Immature natural killer cell (primary cell): ENCODE data around the gene MMP15. TPM values are rescaled to one million over a fixed set of nuclear protein-coding genes. Genes with fewer than 3 reads are reported as not detected.
"Not testable (repeated sequence)": the region's sequence is repeated elsewhere in the genome, so short reads cannot be mapped to it uniquely, and the experiment has no call there.

Source experiments
- DNase-seq, 3 donors: peaks; one replicate each; pipeline ENCODE4 v3.0.0; 2022; ENCODE audit warnings: mixed read lengths in 1 of 3
- H3K27ac Mint-ChIP-seq, 6 donors: one replicate each; pipeline ENCODE4 v1.8.0; 2020; ENCODE audit warnings: mixed read lengths in 6 of 6, mild to moderate bottlenecking in 5 of 6, inconsistent platforms in 4 of 6, moderate library complexity in 3 of 6
- H3K27me3 Mint-ChIP-seq, 3 donors: one replicate each; pipeline ENCODE4 v1.8.0; 2020 to 2021; ENCODE audit warnings: low read depth in 3 of 3, mild to moderate bottlenecking in 3 of 3, mixed read lengths in 3 of 3, moderate library complexity in 3 of 3, inconsistent platforms in 1 of 3
- H3K36me3 Mint-ChIP-seq, 3 donors: one replicate each; pipeline ENCODE4 v1.8.0; 2020; ENCODE audit warnings: mixed read lengths in 3 of 3, inconsistent platforms in 2 of 3, mild to moderate bottlenecking in 2 of 3
- H3K4me1 Mint-ChIP-seq, 2 donors: one replicate each; pipeline ENCODE4 v1.8.0; 2020; ENCODE audit warnings: inconsistent platforms in 2 of 2, mild to moderate bottlenecking in 2 of 2, mixed read lengths in 2 of 2, moderate library complexity in 1 of 2
- H3K4me3 Mint-ChIP-seq, 5 donors: one replicate each; pipeline ENCODE4 v1.8.0; 2020; ENCODE audit warnings: mild to moderate bottlenecking in 5 of 5, mixed read lengths in 5 of 5, inconsistent platforms in 3 of 5, moderate library complexity in 3 of 5
- H3K9me3 Mint-ChIP-seq, 6 donors: one replicate each; pipeline ENCODE4 v1.8.0; 2020; ENCODE audit warnings: mild to moderate bottlenecking in 6 of 6, mixed read lengths in 6 of 6, inconsistent platforms in 4 of 6, moderate library complexity in 3 of 6
- polyA plus RNA-seq, 3 donors: library from polyadenylated mRNA; unstranded; fragments of 300-500 nt; fragmentation: Illumina TruSeq; gene quantifications; one replicate each; pipeline ENCODE4 v1.2.3, GENCODE V29; 2021

Gene MMP15
- polyA plus RNA-seq, 3 donors from 2014 or later = 0.04 TPM; not detected in 2

DNA sequence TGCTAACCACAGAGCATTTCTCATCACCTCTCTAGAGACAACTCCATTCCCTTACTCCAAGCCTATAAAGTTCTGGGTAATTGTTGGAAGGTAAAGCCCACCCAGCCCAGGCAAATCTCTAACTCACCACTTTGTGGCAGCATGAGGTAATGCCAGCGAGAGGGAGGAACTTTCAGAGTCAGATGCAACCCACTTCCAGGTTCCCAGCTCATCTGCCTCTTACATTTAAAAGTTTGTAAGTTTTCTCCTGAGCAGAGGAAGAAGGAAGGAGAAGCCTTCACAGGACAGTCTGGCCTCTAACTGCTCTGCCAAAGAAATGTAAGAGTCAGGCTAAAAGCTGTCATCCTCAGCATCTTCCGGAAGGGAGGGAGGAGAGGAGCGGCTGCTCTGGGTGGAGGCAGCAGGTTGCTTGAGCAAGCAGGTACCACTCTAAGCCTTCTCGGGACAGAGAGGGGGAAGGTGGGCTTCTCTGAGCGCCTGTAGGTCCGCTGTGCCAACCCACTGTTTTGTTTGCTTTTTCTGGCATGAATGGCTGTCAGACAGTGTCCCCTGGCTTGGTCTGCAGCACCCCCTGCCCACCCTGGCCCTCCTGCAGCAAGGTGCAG, 26.1 kb upstream of the MMP15 start:
- Mint-ChIP-seq H3K36me3 (peaks cover 7 to 21% (median 10%) of the 10 kb centered on the region in 3 donors), H3K4me3 (peak overlapping the region; percentile 81 to 94 (median 88)), H3K27ac (peak overlapping the region; percentile 87 to 93 (median 90)), H3K9me3 (no peaks in the 10 kb centered on the region), H3K4me1 (peaks cover 78% of the 10 kb centered on the region in 2 donors), H3K27me3 (peaks cover 1 to 19% (median 6%) of the 10 kb centered on the region in 3 donors)
- peak; percentile 20 to 46 (median 25) for DNase-seq

DNA sequence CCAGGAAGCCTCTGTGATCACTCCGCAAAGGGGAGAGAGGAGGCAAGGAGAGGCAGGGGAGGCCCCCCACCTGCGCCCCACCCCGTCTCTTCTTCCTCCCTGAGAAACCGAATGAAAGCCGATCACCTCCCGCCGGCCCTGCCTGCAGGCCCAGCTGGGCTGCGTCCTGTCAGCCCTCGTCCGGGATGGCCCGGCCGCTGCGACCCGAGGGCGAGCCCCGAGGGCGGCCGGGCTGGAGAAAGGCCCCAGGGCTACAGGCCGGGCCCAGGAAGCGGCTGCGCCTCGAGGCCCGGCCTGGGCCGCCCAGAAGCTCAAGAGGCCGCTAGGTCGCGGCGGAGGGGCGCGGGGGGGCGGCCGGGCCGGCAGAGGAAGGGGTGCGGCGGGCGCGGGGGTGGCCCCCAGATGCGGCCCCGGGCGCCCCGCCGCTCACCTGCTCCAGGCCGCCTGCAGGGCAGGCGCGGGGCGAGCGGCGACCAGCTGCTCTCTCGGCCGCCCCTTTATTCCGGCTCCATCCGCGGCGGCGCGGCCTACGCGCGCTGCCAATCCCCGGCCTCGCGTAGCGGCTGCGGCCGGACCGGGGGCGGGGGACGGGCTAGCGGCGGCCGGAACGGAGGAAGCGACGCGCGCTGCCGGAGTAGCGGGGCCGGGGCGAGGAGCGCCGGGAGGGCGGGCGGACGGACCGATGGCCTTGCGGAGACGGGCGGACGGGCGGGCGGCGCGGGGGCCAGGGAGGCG, 25.4 kb upstream of the MMP15 start, which contains the start of gene ZNF319:
ZNF319 (minus strand) TSS at position 702 of the 735 bp plus-strand sequence. CDS start 2,407 bp downstream, outside the sequence.
- peak within 1 kb of the TSS; percentile 88 to 94 (median 91) for H3K27ac Mint-ChIP-seq
- H3K36me3 Mint-ChIP-seq = peaks cover 7 to 21% (median 12%) of the 10 kb centered on the region in 3 donors
- peaks cover 1 to 19% (median 6%) of the 10 kb centered on the region in 3 donors for H3K27me3 Mint-ChIP-seq
- peak within 1 kb of the TSS; percentile 89 to 94 (median 93) for H3K4me3 Mint-ChIP-seq
- peaks cover 77 to 78% of the 10 kb centered on the region in 2 donors for H3K4me1 Mint-ChIP-seq
- no peaks in the 10 kb centered on the region for H3K9me3 Mint-ChIP-seq
- peak in 1 of 3 donors; percentile 24 for DNase-seq

GRCh38 chr16:58000706-58001676, 24.6 kb upstream of the MMP15 start, which contains the start of gene USB1:
Gene USB1 (plus strand): TSS chr16:58001407. CDS start chr16:58001484, 77 bp downstream.
- Mint-ChIP-seq H3K36me3 (peaks cover 7 to 21% (median 12%) of the 10 kb centered on the region in 3 donors), H3K9me3 (no peaks in the 10 kb centered on the region), H3K4me3 (peak within 1 kb of the TSS; percentile 89 to 94 (median 92)), H3K27me3 (peaks cover 1 to 19% (median 6%) of the 10 kb centered on the region in 3 donors), H3K27ac (peak within 1 kb of the TSS; percentile 88 to 94 (median 91)), H3K4me1 (peaks cover 70 to 77% of the 10 kb centered on the region in 2 donors)
- peak; percentile 90 to 92 (median 91) for DNase-seq

DNA sequence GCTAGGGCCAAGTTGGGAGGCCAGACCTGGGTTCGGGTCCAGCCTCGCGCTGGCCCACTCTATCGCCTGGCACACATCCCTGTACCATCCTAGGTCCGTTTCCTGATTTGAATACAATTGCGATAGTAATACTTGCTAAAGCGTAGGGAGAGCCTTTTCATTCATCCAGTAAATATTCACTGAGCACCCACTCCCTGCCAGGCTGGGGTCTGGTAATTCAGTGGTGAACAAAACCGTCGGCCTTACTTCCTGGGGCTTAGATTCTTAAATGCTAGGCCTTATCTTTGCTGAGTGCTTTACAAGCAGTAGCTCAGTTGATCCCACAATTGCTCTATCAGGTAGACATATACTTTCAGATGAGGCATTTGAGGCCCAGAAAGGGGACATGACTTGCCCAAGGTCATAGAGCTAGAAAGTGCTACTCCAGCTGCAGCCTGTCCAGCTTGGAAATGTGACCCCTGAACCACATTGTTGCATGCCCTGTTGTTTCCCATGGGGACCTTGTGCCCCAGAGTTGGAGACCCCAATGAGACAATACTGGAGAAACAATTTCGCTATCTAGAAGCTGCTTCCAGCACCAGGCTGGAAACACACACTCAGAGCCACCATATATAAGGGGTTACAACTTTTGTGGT, 23.7 kb upstream of the MMP15 start:
- H3K4me1 Mint-ChIP-seq = peaks cover 65 to 78% of the 10 kb centered on the region in 2 donors
- peak overlapping the region; percentile 89 to 94 (median 92) for H3K4me3 Mint-ChIP-seq
- peaks cover 11 to 25% (median 16%) of the 10 kb centered on the region in 3 donors for H3K36me3 Mint-ChIP-seq
- DNase-seq = no peak
- peaks cover 1 to 19% (median 6%) of the 10 kb centered on the region in 3 donors for H3K27me3 Mint-ChIP-seq
- no peaks in the 10 kb centered on the region for H3K9me3 Mint-ChIP-seq
- peak overlapping the region; percentile 66 to 94 (median 88) for H3K27ac Mint-ChIP-seq

DNA sequence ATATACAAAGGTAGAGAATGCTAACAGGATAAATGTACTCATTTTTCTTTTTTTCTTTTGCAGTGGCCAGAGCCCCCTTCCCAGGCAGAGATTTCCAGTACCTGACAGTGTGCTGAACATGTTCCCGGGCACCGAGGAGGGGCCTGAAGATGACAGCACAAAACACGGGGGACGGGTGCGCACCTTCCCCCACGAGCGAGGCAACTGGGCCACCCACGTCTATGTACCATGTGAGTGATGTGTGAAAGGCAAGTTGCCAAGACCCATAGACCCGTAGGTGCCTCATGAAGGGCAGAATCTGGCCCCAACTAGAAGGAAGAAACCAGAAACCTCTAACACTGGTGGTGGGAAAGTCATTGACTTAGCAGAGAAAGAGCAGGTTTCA, 23.1 kb upstream of the MMP15 start:
- Mint-ChIP-seq H3K4me1 (peaks cover 60 to 78% of the 10 kb centered on the region in 2 donors), H3K36me3 (peaks cover 14 to 23% (median 19%) of the 10 kb centered on the region in 3 donors), H3K4me3 (peak overlapping the region in 4 of 5 donors; percentile 18 to 89 (median 30)), H3K27ac (peak overlapping the region in 4 of 6 donors; percentile 60 to 92 (median 73)), H3K9me3 (no peaks in the 10 kb centered on the region), H3K27me3 (peaks cover 1 to 16% (median 6%) of the 10 kb centered on the region in 3 donors)
- no peak for DNase-seq

- Mint-ChIP-seq H3K9me3 (no peaks in the 10 kb centered on the region), H3K27ac (peak overlapping the region in 3 of 6 donors; percentile 17 to 40 (median 24)), H3K36me3 (peaks cover 14 to 22% (median 19%) of the 10 kb centered on the region in 3 donors), H3K4me3 (peak overlapping the region; percentile 10 to 89 (median 38)), H3K4me1 (peaks cover 55 to 75% of the 10 kb centered on the region in 2 donors), H3K27me3 (peaks cover 1 to 16% (median 6%) of the 10 kb centered on the region in 3 donors)
- DNase-seq = no peak
Observed at GRCh38 chr16:58002936-58003335, 22.6 kb upstream of the MMP15 start.

DNA sequence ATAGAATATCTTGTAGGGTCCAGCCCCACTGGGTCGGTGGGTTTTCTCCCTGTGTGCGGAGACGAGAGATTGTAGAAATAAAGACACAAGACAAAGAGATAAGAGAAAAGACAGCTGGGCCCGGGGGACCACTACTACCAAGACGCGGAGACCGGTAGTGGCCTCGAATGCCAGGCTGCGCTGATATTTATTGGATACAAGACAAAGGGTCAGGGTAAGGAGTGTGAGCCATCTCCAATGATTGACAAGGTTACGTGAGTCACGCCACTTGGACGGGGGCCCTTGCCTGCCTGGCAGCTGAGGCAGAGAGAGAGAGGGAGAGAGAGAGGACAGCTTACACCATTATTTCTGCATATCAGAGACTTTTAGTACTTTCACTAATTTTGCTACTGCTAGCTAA, 20.8 kb upstream of the MMP15 start:
- DNase-seq = not testable (repeated sequence)

DNA sequence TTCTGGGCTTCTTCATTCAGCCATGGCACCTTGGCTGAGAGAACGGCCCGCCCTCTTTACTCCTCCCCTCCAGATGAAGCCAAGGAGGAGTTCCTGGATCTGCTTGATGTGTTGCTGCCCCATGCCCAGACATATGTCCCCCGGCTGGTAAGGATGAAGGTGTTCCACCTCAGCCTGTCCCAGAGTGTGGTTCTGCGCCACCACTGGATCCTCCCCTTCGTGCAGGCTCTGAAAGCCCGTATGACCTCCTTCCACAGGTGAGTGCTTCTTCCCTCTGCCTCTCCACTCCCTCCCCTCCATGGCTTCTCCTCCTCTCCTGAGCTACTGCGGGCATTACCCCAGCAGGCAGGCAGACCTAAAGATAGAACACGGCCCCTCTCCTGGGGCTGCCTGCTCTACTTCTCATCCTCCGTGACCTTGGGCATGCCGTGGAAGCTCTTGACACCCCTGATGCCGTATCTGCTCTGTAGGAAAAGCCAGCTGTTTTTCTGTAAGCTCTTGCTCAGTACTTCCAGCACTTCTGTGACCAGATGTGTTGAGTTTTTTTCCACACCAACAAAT, 15.6 kb upstream of the MMP15 start:
- no peak for DNase-seq
- Mint-ChIP-seq H3K4me3 (no peak overlapping the region), H3K9me3 (no peaks in the 10 kb centered on the region), H3K4me1 (peaks cover 4 to 35% of the 10 kb centered on the region in 2 donors), H3K36me3 (peaks cover 13 to 39% (median 20%) of the 10 kb centered on the region in 3 donors), H3K27me3 (no peaks in the 10 kb centered on the region), H3K27ac (peak overlapping the region in 2 of 6 donors; percentile 43 to 45)

More for the DNA sequence above, 20.8 kb upstream of the MMP15 start:
- Mint-ChIP-seq H3K27ac (peak overlapping the region in 2 of 6 donors; percentile 3 to 52), H3K36me3 (peaks cover 11 to 24% (median 16%) of the 10 kb centered on the region in 3 donors), H3K4me1 (peaks cover 38 to 69% of the 10 kb centered on the region in 2 donors)
- not testable (repeated sequence) for H3K4me3 Mint-ChIP-seq, H3K9me3 Mint-ChIP-seq, H3K27me3 Mint-ChIP-seq

- H3K27ac Mint-ChIP-seq = no peak overlapping the region
- peaks cover 1 to 26% of the 10 kb centered on the region in 2 donors for H3K4me1 Mint-ChIP-seq
Observed at GRCh38 chr16:58010886-58011285, 14.7 kb upstream of the MMP15 start.

DNA sequence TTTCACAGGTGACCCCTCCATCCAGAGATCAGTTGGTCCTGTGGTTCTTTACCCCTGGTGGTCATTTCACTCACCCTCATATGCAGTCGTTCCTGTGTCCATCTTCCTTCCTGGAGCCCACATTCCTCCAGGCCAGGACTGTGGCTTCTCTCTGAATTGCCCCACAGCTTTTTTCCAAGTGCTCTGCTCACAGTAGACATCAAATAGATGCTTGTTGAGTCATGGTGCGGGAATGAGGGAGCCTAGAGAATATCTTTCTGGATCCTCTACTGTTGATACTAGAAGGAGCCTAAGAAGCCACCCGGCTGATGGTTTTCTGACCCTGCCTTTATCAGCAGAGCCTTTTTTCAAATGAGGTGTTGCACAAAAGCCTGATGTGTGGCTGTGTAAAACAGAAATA, 13.9 kb upstream of the MMP15 start:
- Mint-ChIP-seq H3K36me3 (peaks cover 11 to 38% (median 18%) of the 10 kb centered on the region in 3 donors), H3K4me1 (peaks cover 1 to 26% of the 10 kb centered on the region in 2 donors), H3K4me3 (no peak overlapping the region), H3K27me3 (no peaks in the 10 kb centered on the region), H3K9me3 (no peaks in the 10 kb centered on the region), H3K27ac (no peak overlapping the region)
- no peak for DNase-seq

More at GRCh38 chr16:58010886-58011285, 14.7 kb upstream of the MMP15 start:
- DNase-seq = no peak
- Mint-ChIP-seq H3K4me3 (no peak overlapping the region), H3K36me3 (peaks cover 13 to 39% (median 19%) of the 10 kb centered on the region in 3 donors), H3K27me3 (no peaks in the 10 kb centered on the region), H3K9me3 (no peaks in the 10 kb centered on the region)

GRCh38 chr16:58012481-58012880, 13.1 kb upstream of the MMP15 start:
- Mint-ChIP-seq H3K27me3 (no peaks in the 10 kb centered on the region), H3K9me3 (no peaks in the 10 kb centered on the region), H3K36me3 (peaks cover 5 to 32% (median 12%) of the 10 kb centered on the region in 3 donors), H3K4me1 (peaks cover 1 to 20% of the 10 kb centered on the region in 2 donors), H3K4me3 (no peak overlapping the region), H3K27ac (no peak overlapping the region)
- DNase-seq = no peak

GRCh38 chr16:58013201-58013956, 12.2 kb upstream of the MMP15 start:
- no peaks in the 10 kb centered on the region for H3K9me3 Mint-ChIP-seq
- H3K36me3 Mint-ChIP-seq = peaks cover 5 to 28% (median 12%) of the 10 kb centered on the region in 3 donors
- no peak overlapping the region for H3K27ac Mint-ChIP-seq
- H3K27me3 Mint-ChIP-seq = no peaks in the 10 kb centered on the region
- peaks cover 1 to 14% of the 10 kb centered on the region in 2 donors for H3K4me1 Mint-ChIP-seq
- H3K4me3 Mint-ChIP-seq = no peak overlapping the region
- no peak for DNase-seq
